ENCODE results near the gene SHF. TPM values are rescaled to one million over a fixed set of nuclear protein-coding genes. Genes with fewer than 3 reads are reported as not detected.

SHF gene
- total and polyA plus RNA-seq, 2 of the 4 experiments (the other 2 are of a cell fraction) = 1.8 to 3.5 TPM

DNA sequence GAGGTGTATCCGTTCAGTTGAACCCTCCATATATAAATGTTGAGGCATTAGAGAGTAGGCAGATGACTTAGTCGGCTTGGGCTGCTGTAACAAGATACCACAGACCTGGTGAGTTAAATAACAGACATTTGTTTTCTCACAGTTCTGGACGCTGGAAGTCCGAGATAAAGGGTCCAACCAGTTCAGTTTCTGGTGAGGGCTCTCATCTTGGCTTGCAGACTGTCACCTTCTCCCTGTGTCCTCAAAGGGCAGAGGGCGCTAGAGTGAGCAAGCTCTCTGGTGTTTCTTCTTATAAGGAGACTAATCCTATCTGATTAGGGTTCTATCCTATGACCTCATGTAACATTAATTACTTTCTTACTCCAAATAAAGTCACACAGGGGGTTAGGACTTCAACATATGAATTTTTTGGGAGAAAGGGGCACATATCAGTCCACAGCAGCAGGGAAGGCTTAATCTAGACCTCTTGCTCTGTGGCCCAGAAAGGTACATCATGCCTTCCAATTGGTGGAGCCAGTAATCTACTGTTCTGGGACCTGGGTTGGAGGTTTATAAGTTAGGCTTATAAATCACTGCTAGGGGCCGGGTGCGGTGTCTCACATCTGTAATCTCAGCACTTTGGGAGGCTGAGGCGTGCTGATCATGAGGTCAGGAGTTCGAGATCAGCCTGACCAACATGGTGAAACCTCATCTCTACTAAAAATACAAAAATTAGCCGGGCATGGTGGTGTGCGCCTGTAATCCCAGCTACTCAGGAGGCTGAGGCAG, 37.9 kb upstream of the SHF start:
- Histone ChIP-seq H3K27me3 (ENCODE audit: control insufficient read depth, insufficient read depth, low read length) (peaks cover 13% of the 10 kb centered on the region; the same call in 1 of the 2 replicates), H2BK20ac (ENCODE audit: low read depth, low read length) (no peak overlapping the region), H4K91ac (ENCODE audit: insufficient read depth, low read depth, low read length) (no peak overlapping the region), H2AK5ac (ENCODE audit: low read depth, low read length) (no peak overlapping the region), H4K20me1 (ENCODE audit: insufficient read depth, low read length) (no peaks in the 10 kb centered on the region), H4K8ac (ENCODE audit: low read depth in 2 of 2, low read length in 2 of 2) (no peak overlapping the region), H2BK120ac (ENCODE audit: low read depth, low read length) (no peak overlapping the region), H3K79me1 (ENCODE audit: low read depth in 1 of 2, low read length in 2 of 2) (no peaks in the 10 kb centered on the region), H3K14ac (replicated peaks; ENCODE audit: low read depth, low read length) (no peak overlapping the region), H3K4me1 (ENCODE audit: control insufficient read depth, insufficient read depth, low read length) (no peaks in the 10 kb centered on the region), H3K4ac (ENCODE audit: low read depth, low read length) (no peak overlapping the region), H3K9me3 (ENCODE audit: control insufficient read depth, insufficient read depth, low read length) (no peaks in the 10 kb centered on the region), H3K4me3 (ENCODE audit: insufficient read depth, low read depth, low read length) (no peak overlapping the region), H2BK15ac (ENCODE audit: low read depth, low read length) (no peak overlapping the region), H3K18ac (ENCODE audit: low read depth, low read length) (no peak overlapping the region), H3K23ac (ENCODE audit: low read depth, low read length) (no peak overlapping the region), H3K9me1 (ENCODE audit: insufficient read depth, low read length) (no peaks in the 10 kb centered on the region), H3K36me3 (ENCODE audit: control insufficient read depth, insufficient read depth, low read length) (no peaks in the 10 kb centered on the region), H2AFZ (replicated peaks; ENCODE audit: low read length, poor library complexity) (no peak overlapping the region), H2BK5ac (ENCODE audit: low read depth, low read length, poor library complexity, severe bottlenecking) (no peak overlapping the region), H3K27ac (ENCODE audit: insufficient read depth, low read length) (no peak overlapping the region), H2AK9ac (replicated peaks; ENCODE audit: low read depth, low read length, poor library complexity) (no peak overlapping the region), H4K5ac (ENCODE audit: low read depth, low read length) (no peak overlapping the region), H3K56ac (ENCODE audit: extremely low read depth, insufficient read depth, low read length) (no peak overlapping the region), H3K9ac (ENCODE audit: low read depth, low read length) (no peak overlapping the region), H3K4me2 (ENCODE audit: low read depth, low read length) (no peak overlapping the region)
- dilution Hi-C loops (cut with HindIII; ENCODE audit: low sequenced_read_pairs, unreplicated experiment) = no loop called here
- WGBS, 2 experiments (ENCODE audit: extremely low coverage in 2 of 2, insufficient read length in 1 of 2) = no CpG with 5 or more reads among the region's 11 CpGs
- no TSS peak for BruUV-seq (replicated peaks)
- TF ChIP-seq, protein P1, sequence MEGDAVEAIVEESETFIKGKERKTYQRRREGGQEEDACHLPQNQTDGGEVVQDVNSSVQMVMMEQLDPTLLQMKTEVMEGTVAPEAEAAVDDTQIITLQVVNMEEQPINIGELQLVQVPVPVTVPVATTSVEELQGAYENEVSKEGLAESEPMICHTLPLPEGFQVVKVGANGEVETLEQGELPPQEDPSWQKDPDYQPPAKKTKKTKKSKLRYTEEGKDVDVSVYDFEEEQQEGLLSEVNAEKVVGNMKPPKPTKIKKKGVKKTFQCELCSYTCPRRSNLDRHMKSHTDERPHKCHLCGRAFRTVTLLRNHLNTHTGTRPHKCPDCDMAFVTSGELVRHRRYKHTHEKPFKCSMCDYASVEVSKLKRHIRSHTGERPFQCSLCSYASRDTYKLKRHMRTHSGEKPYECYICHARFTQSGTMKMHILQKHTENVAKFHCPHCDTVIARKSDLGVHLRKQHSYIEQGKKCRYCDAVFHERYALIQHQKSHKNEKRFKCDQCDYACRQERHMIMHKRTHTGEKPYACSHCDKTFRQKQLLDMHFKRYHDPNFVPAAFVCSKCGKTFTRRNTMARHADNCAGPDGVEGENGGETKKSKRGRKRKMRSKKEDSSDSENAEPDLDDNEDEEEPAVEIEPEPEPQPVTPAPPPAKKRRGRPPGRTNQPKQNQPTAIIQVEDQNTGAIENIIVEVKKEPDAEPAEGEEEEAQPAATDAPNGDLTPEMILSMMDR (conservative IDR thresholded peaks at IDR 0.05; ENCODE audit: low read depth, low read length) = no peak
- TF ChIP-seq MAZ (IDR thresholded peaks at IDR 0.05; ENCODE audit: borderline replicate concordance, low read depth, low read length) (no peak), BHLHE40 (IDR thresholded peaks at IDR 0.05; ENCODE audit: low read depth, low read length) (no peak), SMC3 (IDR thresholded peaks at IDR 0.05; ENCODE audit: low read depth, low read length) (no peak), FOS (IDR thresholded peaks at IDR 0.05; ENCODE audit: low read depth, low read length) (no peak), RCOR1 (IDR thresholded peaks at IDR 0.05; ENCODE audit: insufficient replicate concordance, low read length) (no peak), NFE2L2 (IDR thresholded peaks at IDR 0.05; ENCODE audit: low read depth, low read length) (no peak), RFX5 (IDR thresholded peaks at IDR 0.05; ENCODE audit: low read depth, low read length) (no peak), MAFK (IDR thresholded peaks at IDR 0.05; ENCODE audit: low read depth, low read length) (no peak), RAD21 (IDR thresholded peaks at IDR 0.05; ENCODE audit: low read length) (no peak), CEBPB (IDR thresholded peaks at IDR 0.05; ENCODE audit: low read depth, low read length) (no peak)
- TF ChIP-seq, protein P2, sequence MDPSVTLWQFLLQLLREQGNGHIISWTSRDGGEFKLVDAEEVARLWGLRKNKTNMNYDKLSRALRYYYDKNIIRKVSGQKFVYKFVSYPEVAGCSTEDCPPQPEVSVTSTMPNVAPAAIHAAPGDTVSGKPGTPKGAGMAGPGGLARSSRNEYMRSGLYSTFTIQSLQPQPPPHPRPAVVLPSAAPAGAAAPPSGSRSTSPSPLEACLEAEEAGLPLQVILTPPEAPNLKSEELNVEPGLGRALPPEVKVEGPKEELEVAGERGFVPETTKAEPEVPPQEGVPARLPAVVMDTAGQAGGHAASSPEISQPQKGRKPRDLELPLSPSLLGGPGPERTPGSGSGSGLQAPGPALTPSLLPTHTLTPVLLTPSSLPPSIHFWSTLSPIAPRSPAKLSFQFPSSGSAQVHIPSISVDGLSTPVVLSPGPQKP (IDR thresholded peaks at IDR 0.05; ENCODE audit: borderline replicate concordance, low read depth, low read length) = no peak
- ChIA-PET POLR2A (ENCODE audit: unreplicated experiment) (no interaction called here), CTCF (interaction anchor here (0.8 kb wide), 1 partner anchor 21 kb away, joined by 3 read pairs; no protein-coding TSS in a partner anchor)
- in situ Hi-C loops (cut with MboI; ENCODE audit: low sequenced_read_pairs) = no loop called here
- intact Hi-C loops (cut with micrococcal nuclease) = no loop called here
- ATAC-seq (ENCODE audit: low read depth) (no peak), DNase-seq (no peak)
